Colonic mucosa (tissue), 4 donors: ENCODE results near the gene SURF4. TPM values are rescaled to one million over a fixed set of nuclear protein-coding genes. Genes with fewer than 3 reads are reported as not detected.
"Not testable (repeated sequence)": the region's sequence is repeated elsewhere in the genome, so short reads cannot be mapped to it uniquely, and the experiment has no call there.

Source experiments
- DNase-seq: peaks from one replicate; pipeline ENCODE4 v3.0.0-alpha.2; 2020
- H3K27ac ChIP-seq: fragments of 200-600 bp; one replicate; pipeline ENCODE4 v1.8.0; 2021
- H3K27me3 ChIP-seq: fragments of 200-600 bp; one replicate; pipeline ENCODE4 v1.8.0; 2021
- H3K36me3 ChIP-seq: fragments of 200-600 bp; one replicate; pipeline ENCODE4 v1.8.0; 2021
- H3K4me1 ChIP-seq: fragments of 200-600 bp; one replicate; pipeline ENCODE4 v1.8.0; 2021; ENCODE audit warnings: mild to moderate bottlenecking
- H3K4me3 ChIP-seq: fragments of 200-600 bp; one replicate; pipeline ENCODE4 v1.8.0; 2021
- H3K9ac ChIP-seq, 2 donors: one replicate each; pipeline ENCODE4 v1.7.0; 2013; ENCODE audit warnings: control low read depth in 2 of 2, low read depth in 2 of 2, low read length in 2 of 2
- H3K9me3 ChIP-seq: fragments of 200-600 bp; one replicate; pipeline ENCODE4 v1.8.0; 2021
- intact Hi-C: fragments of 100-400 bp; cut with DNase I; formaldehyde crosslinking; loops from one replicate; pipeline ENCODE4 v1.14.1; 2022
- total RNA-seq, 2 donors: library from RNA; stranded (reverse); fragmentation: NEBNext Ultra II Directional in 1 of 2; extraction: Animal tissue kit (Norgen Biotek cat#: 25700) in 1 of 2; gene quantifications; one replicate each; pipeline ENCODE4 v1.2.1, GENCODE V29; 2021
- TF ChIP-seq, protein P1 (sequence below): fragments of 200-600 bp; IDR thresholded peaks from one replicate; pipeline ENCODE4 v1.8.0; 2022; ENCODE audit warnings: antibody characterized with exemption, mild to moderate bottlenecking
- donor health status: healthy.
- donor health status: DM: no; HTN: no; CAD: no.
- donor health status: DM: no; HTN: no; CAD: no.

The SURF4 gene
- total RNA-seq, 2 donors from 2014 or later, result 176 to 267 TPM

- no peaks in the 10 kb centered on the region for H3K36me3 ChIP-seq
- TF ChIP-seq, protein P1, sequence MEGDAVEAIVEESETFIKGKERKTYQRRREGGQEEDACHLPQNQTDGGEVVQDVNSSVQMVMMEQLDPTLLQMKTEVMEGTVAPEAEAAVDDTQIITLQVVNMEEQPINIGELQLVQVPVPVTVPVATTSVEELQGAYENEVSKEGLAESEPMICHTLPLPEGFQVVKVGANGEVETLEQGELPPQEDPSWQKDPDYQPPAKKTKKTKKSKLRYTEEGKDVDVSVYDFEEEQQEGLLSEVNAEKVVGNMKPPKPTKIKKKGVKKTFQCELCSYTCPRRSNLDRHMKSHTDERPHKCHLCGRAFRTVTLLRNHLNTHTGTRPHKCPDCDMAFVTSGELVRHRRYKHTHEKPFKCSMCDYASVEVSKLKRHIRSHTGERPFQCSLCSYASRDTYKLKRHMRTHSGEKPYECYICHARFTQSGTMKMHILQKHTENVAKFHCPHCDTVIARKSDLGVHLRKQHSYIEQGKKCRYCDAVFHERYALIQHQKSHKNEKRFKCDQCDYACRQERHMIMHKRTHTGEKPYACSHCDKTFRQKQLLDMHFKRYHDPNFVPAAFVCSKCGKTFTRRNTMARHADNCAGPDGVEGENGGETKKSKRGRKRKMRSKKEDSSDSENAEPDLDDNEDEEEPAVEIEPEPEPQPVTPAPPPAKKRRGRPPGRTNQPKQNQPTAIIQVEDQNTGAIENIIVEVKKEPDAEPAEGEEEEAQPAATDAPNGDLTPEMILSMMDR, result no peak
- no peak overlapping the region for H3K9ac ChIP-seq
- H3K9me3 ChIP-seq, result no peaks in the 10 kb centered on the region
- DNase-seq, result no peak
- no peaks in the 10 kb centered on the region for H3K27me3 ChIP-seq
- H3K27ac ChIP-seq, result no peak overlapping the region
- no peak overlapping the region for H3K4me3 ChIP-seq
- intact Hi-C loops, result loop anchor here (10.0 kb wide), 1 partner anchor 88 kb away; no protein-coding TSS in a partner anchor
- no peaks in the 10 kb centered on the region for H3K4me1 ChIP-seq
These were observed 53.2 kb downstream of the SURF4 start for GRCh38 chr9:133322701-133323100.

DNA sequence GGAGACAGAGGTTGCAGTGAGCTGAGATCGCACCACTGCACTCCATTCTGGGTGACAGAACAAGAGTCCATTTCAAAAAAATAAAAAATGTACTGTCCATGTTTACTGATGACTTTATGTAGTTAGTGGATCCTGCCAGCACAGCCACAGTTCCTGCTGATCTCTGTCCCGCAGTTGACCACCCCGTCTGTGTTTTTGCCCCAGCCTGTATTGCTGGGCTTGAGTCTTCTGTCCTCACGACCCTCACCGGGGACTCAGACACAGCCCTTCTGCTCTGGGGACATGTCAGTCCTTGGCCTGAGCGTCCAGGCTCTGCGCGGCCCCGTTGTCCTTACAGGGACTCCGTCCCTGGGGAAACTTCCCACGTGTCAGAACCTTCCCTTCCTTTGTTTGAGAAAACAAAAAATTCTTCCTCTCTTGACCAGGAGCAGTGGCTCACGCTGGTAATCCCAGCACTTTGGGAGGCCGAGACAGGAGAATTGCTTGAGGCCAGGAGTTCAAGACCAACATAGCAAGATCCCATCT lies 54.4 kb downstream of the SURF4 start:
- TF ChIP-seq, protein P1, result no peak
- intact Hi-C loops, result loop anchor here (10.0 kb wide), 1 partner anchor 87 kb away; no protein-coding TSS in a partner anchor
- no peak for DNase-seq

GRCh38 chr9:133320421-133320881 lies 55.4 kb downstream of the SURF4 start:
- no peak for DNase-seq
- H3K36me3 ChIP-seq, result no peaks in the 10 kb centered on the region
- intact Hi-C loops, result loop anchor here (10.0 kb wide), 1 partner anchor 86 kb away; no protein-coding TSS in a partner anchor
- no peaks in the 10 kb centered on the region for H3K4me1 ChIP-seq
- no peak overlapping the region for H3K4me3 ChIP-seq
- no peak overlapping the region for H3K27ac ChIP-seq
- no peaks in the 10 kb centered on the region for H3K9me3 ChIP-seq
- TF ChIP-seq, protein P1, result no peak
- no peak overlapping the region for H3K9ac ChIP-seq
- H3K27me3 ChIP-seq, result no peaks in the 10 kb centered on the region

More for the DNA sequence above, 54.4 kb downstream of the SURF4 start:
- Histone ChIP-seq H3K9me3 (no peaks in the 10 kb centered on the region), H3K4me1 (no peaks in the 10 kb centered on the region), H3K4me3 (no peak overlapping the region), H3K27ac (no peak overlapping the region), H3K36me3 (no peaks in the 10 kb centered on the region), H3K27me3 (no peaks in the 10 kb centered on the region), H3K9ac (no peak overlapping the region)

- H3K27me3 ChIP-seq, H3K9ac ChIP-seq, H3K36me3 ChIP-seq, DNase-seq, H3K4me1 ChIP-seq, intact Hi-C loops, H3K9me3 ChIP-seq, H3K4me3 ChIP-seq, H3K27ac ChIP-seq: not testable (repeated sequence)
These were observed 58.3 kb downstream of the SURF4 start for GRCh38 chr9:133317551-133317950.

GRCh38 chr9:133315997-133316396 lies 59.9 kb downstream of the SURF4 start:
- intact Hi-C loops, result no loop called here

More at GRCh38 chr9:133315997-133316396, 59.9 kb downstream of the SURF4 start:
- Histone ChIP-seq H3K4me1 (no peaks in the 10 kb centered on the region), H3K9ac (no peak overlapping the region), H3K27ac (no peak overlapping the region), H3K36me3 (no peaks in the 10 kb centered on the region), H3K27me3 (no peaks in the 10 kb centered on the region), H3K4me3 (no peak overlapping the region), H3K9me3 (no peaks in the 10 kb centered on the region)
- no peak for DNase-seq
- TF ChIP-seq, protein P1, result no peak

Other genes starting within 250 kb of the SURF4 start
- 1 to 10 TPM; 4.6 to 4.8 TPM for gene GBGT1, start 212.1 kb downstream of the SURF4 start, total RNA-seq
- not detected for gene OBP2B, start 166.8 kb downstream of the SURF4 start, total RNA-seq
- gene ABO, start 100.9 kb downstream of the SURF4 start, total RNA-seq, result 10 to 100 TPM; 58.0 to 77.7 TPM
- 10 to 100 TPM; 16.0 to 41.2 TPM for gene SURF6, start 39.9 kb downstream of the SURF4 start, total RNA-seq
- gene MED22, start 27.9 kb downstream of the SURF4 start, total RNA-seq, result 10 to 100 TPM; 16.5 to 21.3 TPM
- 1,000 to 10,000 TPM; 1,628 to 2,136 TPM for gene RPL7A, start 27.8 kb downstream of the SURF4 start, total RNA-seq
- gene SURF1, start 19.6 kb downstream of the SURF4 start, total RNA-seq, result 10 to 100 TPM; 63.3 to 66.7 TPM
- 10 to 100 TPM in 1 of 2 donors, 1 to 10 TPM in 1; 9.4 to 18.7 TPM for gene SURF2, start 19.5 kb downstream of the SURF4 start, total RNA-seq
- under 1 TPM in 1 of 2 donors, not detected in 1; 0.45 TPM for gene STKLD1, start 306 bp upstream of the SURF4 start, total RNA-seq
- 10 to 100 TPM; 17.3 to 38.6 TPM for gene REXO4, start 42.0 kb upstream of the SURF4 start, total RNA-seq
- 1 to 10 TPM; 4.2 TPM for gene ADAMTS13, start 46.3 kb upstream of the SURF4 start, total RNA-seq
- gene CACFD1, start 83.9 kb upstream of the SURF4 start, total RNA-seq, result 10 to 100 TPM; 56.8 to 60.7 TPM
- 1 to 10 TPM; 2.4 to 2.8 TPM for gene SLC2A6, start 103.0 kb upstream of the SURF4 start, total RNA-seq
- gene MYMK, start 148.9 kb upstream of the SURF4 start, total RNA-seq, result not detected
- gene ADAMTSL2, start 158.6 kb upstream of the SURF4 start, total RNA-seq, result under 1 TPM; 0.24 to 0.74 TPM
- 1 to 10 TPM in 1 of 2 donors, not detected in 1; 1.2 TPM for gene FAM163B, start 233.3 kb upstream of the SURF4 start, total RNA-seq